NCI-H1436 (cell line): ENCODE data around the gene MTFR1L.

Experiments used
- DNase-seq: peaks from one replicate; lab custom pipeline; 2025; lab: John Stamatoyannopoulos, UW

MTFR1L gene

GRCh38 chr1:25861316-25862286 lies 41.8 kb downstream of the MTFR1L start:
- DNase-seq, result no peak

GRCh38 chr1:25862785-25863485 lies 43.2 kb downstream of the MTFR1L start:
- DNase-seq, result no peak

- no peak for DNase-seq
Observed at GRCh38 chr1:25863486-25864262, 43.9 kb downstream of the MTFR1L start.

DNA sequence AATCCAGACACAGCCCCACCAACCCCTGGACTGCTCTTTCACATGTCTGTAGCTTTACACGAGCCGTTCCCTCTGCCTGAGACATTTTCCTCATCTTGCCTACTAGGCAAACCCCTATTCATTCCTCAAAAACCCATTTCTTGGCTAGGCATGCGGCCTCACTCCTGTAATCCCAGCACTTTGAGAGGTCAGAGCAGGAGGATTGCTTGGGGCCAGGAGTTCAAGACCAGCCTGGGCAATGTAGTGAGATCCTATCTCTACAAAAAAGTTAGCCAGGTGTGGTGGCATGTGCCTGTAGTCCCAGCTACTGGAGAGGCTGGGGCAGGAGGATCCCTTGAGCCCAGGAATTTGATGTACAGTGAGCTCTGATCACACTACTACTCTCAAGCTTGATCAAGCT lies 44.7 kb downstream of the MTFR1L start:
- DNase-seq, result no peak

GRCh38 chr1:25866288-25866687 lies 46.5 kb downstream of the MTFR1L start:
- DNase-seq, result no peak

DNA sequence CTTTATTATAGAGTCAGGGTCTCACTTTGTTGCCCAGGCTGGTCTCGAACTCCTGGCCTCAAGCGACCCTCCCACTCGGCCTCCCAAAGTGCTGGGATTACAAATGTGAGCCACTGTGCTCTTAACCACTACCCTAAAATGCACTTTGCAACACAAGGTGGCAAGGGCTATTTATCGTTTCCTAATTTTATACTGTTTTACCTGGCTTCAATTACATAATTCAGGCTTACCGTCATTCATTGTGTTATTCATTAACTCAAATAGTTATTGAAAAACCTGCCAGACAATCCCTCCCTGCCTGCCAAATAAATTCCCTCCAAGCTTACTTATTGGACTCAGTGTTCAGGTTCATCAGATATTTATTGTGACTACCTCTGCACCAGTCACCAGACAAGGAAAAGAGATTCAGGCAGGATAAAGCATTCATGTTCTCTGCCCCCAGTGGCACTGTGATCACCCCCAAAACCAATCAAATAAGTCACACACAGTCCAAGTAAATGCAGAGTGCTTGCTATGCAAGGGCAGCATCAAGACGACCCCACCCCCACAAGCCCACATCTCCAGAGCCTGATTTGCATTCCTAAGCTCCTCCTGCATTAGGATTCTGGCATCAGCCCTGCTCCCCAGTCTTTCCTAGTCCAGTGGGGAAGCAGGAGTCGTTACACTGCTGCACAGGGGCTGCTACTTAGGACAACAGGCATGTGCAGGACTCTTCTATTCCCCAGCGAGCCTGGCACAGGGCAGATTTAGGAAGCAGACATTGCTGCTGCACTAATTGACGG lies 47.6 kb downstream of the MTFR1L start:
- no peak for DNase-seq

DNA sequence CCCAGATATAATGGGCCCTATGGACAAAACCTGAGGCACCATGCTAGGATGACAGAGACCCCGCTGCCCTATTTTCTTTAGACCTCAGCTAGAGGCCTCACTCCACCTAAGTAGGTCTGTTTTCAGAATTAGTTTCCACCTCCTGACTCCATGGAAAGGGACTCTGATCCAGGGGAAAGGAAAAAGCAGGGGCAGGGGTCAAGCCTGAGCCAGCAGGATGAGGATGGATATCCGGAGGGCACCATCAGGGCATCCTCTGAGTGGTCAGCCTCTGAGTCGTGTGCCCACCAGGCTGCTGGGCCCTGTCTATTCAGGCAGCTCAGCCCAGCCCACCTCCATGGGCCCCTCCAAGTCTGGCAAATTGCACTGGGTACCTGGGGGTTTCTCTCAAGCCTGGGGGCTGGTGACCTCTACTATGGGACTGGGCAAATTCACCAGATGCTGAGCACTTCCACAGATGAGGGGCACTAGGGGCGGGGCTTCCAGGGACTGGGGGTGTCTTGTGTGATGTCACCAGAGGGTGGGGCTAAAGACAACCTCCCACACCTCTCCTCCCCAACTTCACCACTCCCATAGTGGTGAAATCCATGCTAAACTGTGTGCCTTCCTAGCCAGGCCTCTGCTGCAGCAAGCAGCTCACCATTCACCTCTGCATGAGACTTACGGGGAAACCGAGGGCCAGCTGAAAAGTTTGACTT lies 50.3 kb downstream of the MTFR1L start:
- DNase-seq, result no peak

GRCh38 chr1:25870614-25871013 lies 50.9 kb downstream of the MTFR1L start:
- no peak for DNase-seq

DNA sequence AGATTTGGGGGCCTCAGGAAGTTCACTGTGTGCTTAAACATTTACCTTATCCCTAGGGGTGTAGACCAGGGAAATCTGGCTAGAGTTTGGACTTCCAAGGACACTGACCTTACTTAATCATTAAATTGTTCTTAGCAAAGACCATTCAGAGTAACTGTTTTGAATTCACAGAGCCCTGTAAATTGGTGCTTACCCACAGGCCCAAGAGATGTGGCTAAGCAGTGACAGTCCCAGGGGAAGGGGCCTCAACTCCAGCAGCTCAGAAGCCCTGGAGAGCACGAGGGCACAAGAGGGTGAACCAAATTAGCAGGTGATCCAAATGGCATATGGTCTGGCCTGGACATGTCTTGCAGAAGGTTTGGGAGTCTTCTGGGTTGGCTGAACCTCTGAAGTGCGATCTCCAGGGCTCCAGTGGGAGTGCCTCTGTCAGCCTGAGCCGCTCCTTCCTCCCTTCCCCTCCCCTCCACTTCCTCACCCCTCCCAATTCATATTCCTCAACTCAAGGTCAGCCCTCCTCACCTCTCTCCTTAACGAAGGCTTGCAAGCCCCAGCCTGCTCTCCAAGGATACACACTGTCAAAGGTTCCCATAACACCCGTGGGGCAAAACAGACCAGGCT lies 51.4 kb downstream of the MTFR1L start:
- DNase-seq, result no peak

DNA sequence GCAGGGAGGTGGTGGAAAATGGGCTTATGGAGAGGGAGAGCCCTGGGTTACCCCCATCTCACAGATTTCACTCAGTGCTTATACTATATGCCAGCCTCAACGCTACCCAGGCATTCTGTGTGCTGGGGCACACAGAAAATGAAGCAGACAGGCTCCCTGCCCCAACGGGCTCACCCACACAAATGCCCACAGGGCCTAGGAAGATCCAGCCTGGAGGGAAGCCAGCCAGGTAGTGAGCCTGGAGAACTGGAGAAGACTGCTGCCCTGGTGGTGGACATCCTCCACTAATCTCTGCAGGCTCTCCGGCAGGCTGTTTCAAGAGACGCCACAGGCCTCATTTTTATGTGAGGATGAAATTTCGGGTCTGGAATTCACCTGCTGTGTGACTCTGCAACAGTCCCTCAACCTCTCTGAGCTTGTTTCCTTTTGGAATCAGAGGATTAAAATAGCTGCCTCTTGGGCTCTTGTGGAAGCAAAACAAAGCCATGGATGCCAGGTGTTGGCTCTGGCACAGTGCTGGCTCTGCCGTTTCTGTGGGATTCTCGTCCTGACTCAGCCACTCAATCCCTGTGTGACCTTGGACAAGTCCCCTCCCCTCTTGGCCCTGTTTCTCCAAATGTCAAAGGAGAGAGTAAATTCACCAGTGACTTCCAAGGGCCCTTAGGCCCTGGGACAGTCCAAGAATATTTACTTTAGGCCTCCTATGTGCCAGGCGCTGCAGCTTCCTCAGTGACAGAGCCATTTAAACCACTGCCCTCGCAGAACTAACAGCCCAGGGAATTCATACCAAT lies 52.1 kb downstream of the MTFR1L start:
- no peak for DNase-seq

GRCh38 chr1:25872713-25873112 lies 53.0 kb downstream of the MTFR1L start:
- no peak for DNase-seq

GRCh38 chr1:25873120-25873519 lies 53.4 kb downstream of the MTFR1L start:
- DNase-seq, result no peak

GRCh38 chr1:25874209-25874608 lies 54.5 kb downstream of the MTFR1L start:
- no peak for DNase-seq

DNA sequence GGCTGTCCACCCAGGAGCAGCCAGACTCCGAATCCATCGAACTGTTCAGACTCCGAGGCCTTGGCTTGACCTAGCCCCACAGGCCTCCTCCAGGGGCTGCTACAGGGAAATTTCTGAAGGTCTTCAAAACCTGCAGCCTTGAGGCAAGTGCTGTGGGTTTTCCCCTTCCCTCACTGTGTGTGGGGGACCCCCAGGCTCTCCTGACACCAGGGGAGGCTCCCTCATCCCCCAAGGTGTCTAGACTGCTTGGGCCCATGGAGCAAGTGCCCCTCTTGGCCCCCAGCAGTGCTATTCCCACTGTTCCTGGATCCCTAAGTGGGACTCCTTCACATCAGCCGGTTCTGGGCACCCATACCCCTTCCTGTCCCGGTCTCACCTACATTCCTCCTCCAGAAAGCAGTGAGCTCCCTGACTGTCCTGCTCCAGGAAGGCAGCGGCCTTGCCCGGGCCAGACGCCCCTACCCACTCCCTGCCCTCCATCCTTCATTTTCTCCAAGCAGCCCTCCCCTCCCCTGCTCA lies 54.9 kb downstream of the MTFR1L start:
- DNase-seq, result no peak

DNA sequence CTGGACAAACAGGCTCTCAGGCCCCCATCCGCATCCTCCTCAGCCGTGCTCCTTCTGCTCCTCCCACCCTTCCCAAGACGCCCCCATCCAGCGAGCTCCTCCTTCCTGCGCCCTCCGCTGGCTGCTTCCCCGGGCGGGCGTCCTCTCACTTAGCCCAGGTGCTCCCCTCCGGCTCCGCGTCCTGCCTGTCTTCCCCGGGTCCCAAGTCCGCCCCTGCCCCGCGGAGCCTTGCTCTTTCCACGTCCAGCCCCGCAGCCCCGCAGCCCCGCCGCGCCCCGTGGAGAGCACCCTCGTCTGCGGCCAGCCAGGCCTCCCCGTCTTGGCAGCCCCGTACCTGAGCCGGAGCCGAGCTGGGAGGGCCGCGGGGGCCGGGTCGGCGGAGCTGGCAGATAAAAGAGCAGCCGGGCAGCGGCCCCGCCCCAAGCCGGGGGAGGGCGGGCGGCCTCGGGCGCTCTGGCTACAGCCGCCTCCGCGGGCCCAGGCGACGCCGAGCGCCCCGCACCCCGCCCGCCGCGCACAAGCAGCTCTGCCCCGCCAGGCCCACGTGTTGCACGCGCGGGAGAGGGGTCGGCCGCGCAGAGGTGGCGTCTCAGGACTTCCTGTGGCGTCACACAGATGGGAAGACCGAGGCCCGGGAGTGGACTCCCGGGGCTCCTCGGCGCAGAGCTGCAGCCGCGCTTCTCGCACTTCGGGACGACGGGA lies 55.6 kb downstream of the MTFR1L start, which contains the start of gene PAQR7:
Gene PAQR7 (minus strand): TSS at position 555 of the 702 bp plus-strand sequence. CDS start 11,869 bp downstream, outside the sequence.
- peak; percentile 67 for DNase-seq

- DNase-seq, result no peak
Observed at GRCh38 chr1:25875856-25876692, 56.3 kb downstream of the MTFR1L start.

- no peak for DNase-seq
Observed at GRCh38 chr1:25876693-25877077, 56.9 kb downstream of the MTFR1L start.

- DNase-seq, result no peak
Observed at GRCh38 chr1:25877155-25877554, 57.4 kb downstream of the MTFR1L start.
